ENCODE measurements around the gene EXD3. TPM values are rescaled to one million over a fixed set of nuclear protein-coding genes. Genes with fewer than 3 reads are reported as not detected.
"Not testable (repeated sequence)": the region's sequence is repeated elsewhere in the genome, so short reads cannot be mapped to it uniquely, and the experiment has no call there.

Gene EXD3
- total and polyA plus RNA-seq, 7 donors: 8.9 to 29.7 (median 18.0) TPM

DNA sequence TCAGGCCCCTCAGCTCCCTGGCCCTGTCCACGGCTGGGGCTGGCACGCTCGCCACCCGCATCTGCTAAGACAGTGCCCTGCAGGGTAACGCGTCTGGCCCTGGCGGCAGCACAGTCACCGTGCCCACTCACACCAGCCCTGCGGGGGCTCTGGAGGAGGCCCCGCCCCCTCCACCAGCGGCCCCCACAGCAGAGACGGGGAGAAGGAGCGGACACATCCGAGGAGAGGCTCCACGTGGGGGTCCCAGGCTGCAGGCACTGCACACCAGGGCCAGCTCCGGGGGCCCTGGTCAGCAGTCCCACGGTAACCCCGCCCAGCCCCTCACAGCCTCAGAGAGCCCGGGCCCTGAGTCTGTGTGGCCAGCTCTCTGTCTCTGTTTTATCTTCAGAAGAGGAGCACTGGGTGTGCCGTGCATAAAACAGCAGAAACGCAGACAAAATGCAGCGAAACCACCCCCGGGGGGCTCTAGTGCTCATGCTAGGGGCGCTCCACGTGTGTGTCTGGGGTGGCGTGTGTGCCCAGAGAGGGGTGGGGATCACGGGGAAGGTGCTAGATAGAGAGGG, 73.4 kb downstream of the EXD3 start:
- Histone ChIP-seq H3K27ac (no peak overlapping the region), H3K9me3 (peaks cover 0 to 4% (median 3%) of the 10 kb centered on the region in 4 donors), H3K4me3 (no peak overlapping the region), H3K4me1 (no peaks in the 10 kb centered on the region), H3K27me3 (no peaks in the 10 kb centered on the region), H3K36me3 (peaks cover 0 to 27% (median 7%) of the 10 kb centered on the region in 4 donors)
- WGBS, 2 donors: 94 to 97% methylated on average over 27 of the region's 27 CpGs
- TF ChIP-seq EP300 (IDR thresholded peaks at IDR 0.05) (no peak), POLR2AphosphoS5 (IDR thresholded peaks at IDR 0.05) (no peak), POLR2A (IDR thresholded peaks at IDR 0.05) (no peak), CTCF (IDR thresholded peaks at IDR 0.05) (no peak)
- no peak for DNase-seq
- intact Hi-C loops (cut with DNase I): no loop called here

DNA sequence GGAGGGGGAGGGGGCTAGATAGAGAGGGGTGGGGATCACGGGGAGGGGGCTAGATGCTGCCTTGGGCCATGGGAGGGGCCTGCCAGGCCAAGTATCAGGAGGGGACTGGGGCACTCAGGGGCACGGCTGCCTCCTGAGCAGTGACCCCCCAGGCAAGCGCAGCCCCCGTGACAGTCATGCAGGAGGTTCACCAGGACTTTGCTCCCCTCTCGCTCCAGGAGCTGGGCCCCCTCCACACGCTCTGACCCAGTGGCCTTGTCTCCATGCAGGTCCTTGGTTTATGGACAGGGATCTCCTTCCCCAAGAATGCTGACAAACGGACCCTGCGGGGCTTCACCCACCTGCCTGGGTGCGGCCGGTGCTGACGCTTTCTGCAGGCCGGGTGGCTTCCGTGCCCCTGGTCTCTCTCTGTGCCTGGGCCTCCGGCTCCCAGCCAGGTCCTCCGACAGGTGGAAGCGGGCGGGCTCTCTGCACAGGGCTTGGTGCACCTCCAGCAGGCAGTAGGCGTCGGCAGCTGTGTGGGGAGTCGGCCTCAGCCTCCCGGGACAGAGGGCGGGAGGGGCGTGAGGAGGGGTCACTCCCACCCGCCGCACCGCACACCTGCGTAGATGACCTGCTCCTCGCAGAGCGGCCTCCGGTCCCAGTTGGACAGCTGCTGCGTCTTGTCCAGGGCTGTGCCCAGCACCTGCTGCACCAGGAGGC, 74.0 kb downstream of the EXD3 start:
- H3K27me3 ChIP-seq: no peaks in the 10 kb centered on the region
- no peak for TF ChIP-seq EP300 (IDR thresholded peaks at IDR 0.05)
- intact Hi-C loops (cut with DNase I): no loop called here
- H3K36me3 ChIP-seq: peaks cover 0 to 27% (median 7%) of the 10 kb centered on the region in 4 donors
- H3K4me3 ChIP-seq: no peak overlapping the region
- H3K27ac ChIP-seq: no peak overlapping the region
- H3K4me1 ChIP-seq: no peaks in the 10 kb centered on the region
- peaks cover 0 to 4% (median 3%) of the 10 kb centered on the region in 4 donors for H3K9me3 ChIP-seq
- DNase-seq: no peak
- WGBS, 2 donors: 87 to 93% methylated on average over 31 of the region's 31 CpGs

DNA sequence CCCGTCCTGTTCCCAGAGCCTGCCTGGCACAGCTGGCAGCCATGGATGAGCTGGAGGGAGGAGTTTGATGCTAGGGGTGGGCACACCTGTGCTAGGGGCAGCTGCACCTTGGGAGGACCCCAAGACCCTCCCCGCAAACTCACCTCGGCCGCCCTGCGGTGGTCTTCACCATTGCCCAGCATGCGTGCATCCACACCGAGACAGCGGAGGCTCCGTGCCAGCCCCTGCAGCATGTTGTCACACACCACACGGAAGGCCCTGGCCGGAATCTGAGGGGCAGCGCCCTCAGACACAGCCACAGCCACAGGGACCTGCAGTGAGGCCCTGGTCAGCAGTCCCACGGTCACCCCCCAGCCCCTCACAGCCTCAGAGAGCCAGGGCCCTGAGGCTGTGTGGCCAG, 75.0 kb downstream of the EXD3 start:
- WGBS, 2 donors: 96 to 97% methylated on average over 13 of the region's 13 CpGs
- Histone ChIP-seq H3K27me3 (no peaks in the 10 kb centered on the region), H3K36me3 (peaks cover 0 to 27% (median 7%) of the 10 kb centered on the region in 4 donors), H3K9me3 (peaks cover 0 to 4% (median 3%) of the 10 kb centered on the region in 4 donors), H3K4me1 (no peaks in the 10 kb centered on the region), H3K27ac (no peak overlapping the region), H3K4me3 (no peak overlapping the region)
- no peak for TF ChIP-seq POLR2A (IDR thresholded peaks at IDR 0.05)
- TF ChIP-seq POLR2AphosphoS5 (IDR thresholded peaks at IDR 0.05): no peak
- no peak for TF ChIP-seq CTCF (IDR thresholded peaks at IDR 0.05)
- TF ChIP-seq EP300 (IDR thresholded peaks at IDR 0.05): no peak
- DNase-seq: no peak
- intact Hi-C loops (cut with DNase I): no loop called here

DNA sequence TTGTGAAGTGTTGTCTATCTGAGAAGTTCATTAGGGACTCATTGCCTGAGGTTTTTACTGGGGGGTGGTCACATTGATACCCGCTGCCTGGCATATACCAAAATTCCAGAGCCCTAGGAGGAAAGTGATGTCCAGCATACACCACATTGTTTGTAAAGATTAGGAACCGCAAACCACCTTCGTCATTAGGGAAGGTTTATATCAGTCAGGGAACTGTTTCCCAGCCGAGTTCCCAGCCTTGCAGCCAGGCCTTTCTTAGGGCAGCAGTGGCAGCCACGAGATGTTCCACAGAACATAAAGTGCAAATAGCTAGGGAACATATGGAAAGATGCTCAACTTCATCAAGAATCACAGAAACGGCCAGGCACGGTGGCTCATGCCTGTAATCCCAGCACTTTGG, 80.5 kb downstream of the EXD3 start:
- TF ChIP-seq POLR2A (IDR thresholded peaks at IDR 0.05) (no peak), POLR2AphosphoS5 (IDR thresholded peaks at IDR 0.05) (no peak), EP300 (IDR thresholded peaks at IDR 0.05) (no peak), CTCF (IDR thresholded peaks at IDR 0.05) (no peak)
- DNase-seq: no peak
- no peak overlapping the region for H3K27ac ChIP-seq
- H3K4me1 ChIP-seq: no peaks in the 10 kb centered on the region
- H3K9me3 ChIP-seq: peaks cover 0 to 4% (median 3%) of the 10 kb centered on the region in 4 donors
- H3K36me3 ChIP-seq: peaks cover 0 to 12% (median 6%) of the 10 kb centered on the region in 4 donors
- H3K4me3 ChIP-seq: no peak overlapping the region
- intact Hi-C loops (cut with DNase I): no loop called here
- no peaks in the 10 kb centered on the region for H3K27me3 ChIP-seq
- WGBS, 2 donors: 80 to 82% methylated on average over 7 of the region's 7 CpGs

DNA sequence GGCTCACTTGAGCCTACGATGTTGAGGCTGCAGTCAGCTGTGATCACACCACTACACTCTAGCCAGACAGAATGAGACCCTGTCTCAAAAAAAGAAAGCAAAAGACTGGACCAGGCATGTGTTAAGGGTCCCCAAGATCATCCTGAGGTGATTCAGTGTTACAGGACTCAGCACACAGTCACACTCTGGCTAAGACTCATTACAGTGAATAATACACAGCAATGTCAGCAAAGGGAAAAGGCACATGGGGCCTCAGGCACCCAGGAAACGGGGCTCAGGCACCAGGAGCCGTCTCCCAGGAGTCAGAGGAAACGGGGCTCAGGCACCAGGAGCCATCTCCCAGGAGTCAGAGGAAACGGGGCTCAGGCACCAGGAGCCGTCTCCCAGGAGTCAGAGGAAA, 81.7 kb downstream of the EXD3 start:
- peaks cover 0 to 3% (median under 1%) of the 10 kb centered on the region in 4 donors for H3K36me3 ChIP-seq
- DNase-seq: no peak
- H3K27me3 ChIP-seq: no peaks in the 10 kb centered on the region
- no peak overlapping the region for H3K4me3 ChIP-seq
- no peaks in the 10 kb centered on the region for H3K4me1 ChIP-seq
- intact Hi-C loops (cut with DNase I): no loop called here
- H3K9me3 ChIP-seq: peaks cover 0 to 4% (median under 1%) of the 10 kb centered on the region in 4 donors
- no peak overlapping the region for H3K27ac ChIP-seq
- TF ChIP-seq EP300 (IDR thresholded peaks at IDR 0.05) (no peak), POLR2A (IDR thresholded peaks at IDR 0.05) (no peak), POLR2AphosphoS5 (IDR thresholded peaks at IDR 0.05) (no peak), CTCF (IDR thresholded peaks at IDR 0.05) (no peak)
- 76 to 79% methylated on average over 6 of the region's 6 CpGs for WGBS, 2 donors

- H3K9me3 ChIP-seq; H3K27ac ChIP-seq; DNase-seq; H3K36me3 ChIP-seq; H3K27me3 ChIP-seq; H3K4me1 ChIP-seq; H3K4me3 ChIP-seq; intact Hi-C loops (cut with DNase I): not testable (repeated sequence)
- WGBS, 2 donors: 78 to 87% methylated on average over 12 of the region's 12 CpGs
These were observed 83.0 kb downstream of the EXD3 start for GRCh38 chr9:137339908-137340462.

Measured in sigmoid colon (tissue), 7 donors.